H1 (cell line): ENCODE data around the gene HMCN2. TPM values are rescaled to one million over a fixed set of nuclear protein-coding genes. Genes with fewer than 3 reads are reported as not detected.

Source experiments
- CTCF ChIA-PET: fragments of 300-600 bp; sonication (Branson Sonifier 250); formaldehyde crosslinking; loops from one replicate; lab custom pipeline; 2021; ENCODE audit not compliant: partially characterized antibody; lab: Charles Lee
- POLR2A ChIA-PET: fragments of 300-600 bp; sonication (Branson Sonifier 250); formaldehyde crosslinking; loops from one replicate; lab custom pipeline; 2021; ENCODE audit warnings: inconsistent platforms; ENCODE audit not compliant: partially characterized antibody; lab: Charles Lee
- DNase-seq, 2 experiments: peaks; one replicate each; pipeline versions ENCODE4 v3.0.0 to v3.0.0-alpha.2; 2010 to 2022; ENCODE audit warnings: low spot score in 2 of 2, low read depth in 1 of 2, mixed read lengths in 1 of 2
- FAIRE-seq: peaks from 2 replicates; lab custom pipeline; 2011; peaks lifted over from hg19 to GRCh38; lab: Jason Lieb, UNC
- H2AFZ ChIP-seq: 2 replicates; pipeline ENCODE4 v1.8.1; 2012; ENCODE audit warnings: low read length, inconsistent platforms
- H2AK5ac ChIP-seq: 2 replicates; pipeline ENCODE4 v1.6.1; 2013; ENCODE audit warnings: low read depth, low read length
- H2BK120ac ChIP-seq: replicated peaks from 2 replicates; pipeline ENCODE3; 2013; ENCODE audit warnings: low read depth, low read length, inconsistent platforms
- H2BK12ac ChIP-seq: 2 replicates; pipeline ENCODE4 v1.6.1; 2013; ENCODE audit warnings: low read depth, low read length
- H2BK15ac ChIP-seq: 2 replicates; pipeline ENCODE4 v1.6.1; 2013; ENCODE audit warnings: low read length
- H2BK20ac ChIP-seq: 2 replicates; pipeline ENCODE4 v1.6.1; 2013; ENCODE audit warnings: low read length
- H2BK5ac ChIP-seq: 2 replicates; pipeline ENCODE4 v1.6.1; 2013; ENCODE audit warnings: low read depth, low read length
- H3K14ac ChIP-seq: 2 replicates; pipeline ENCODE4 v1.6.1; 2013; ENCODE audit warnings: inconsistent platforms; ENCODE audit not compliant: insufficient read length
- H3K18ac ChIP-seq: 2 replicates; pipeline ENCODE4 v1.6.1; 2013; ENCODE audit warnings: low read length; ENCODE audit errors: extremely low read depth
- H3K23ac ChIP-seq: 2 replicates; pipeline ENCODE4 v1.6.1; 2013; ENCODE audit warnings: inconsistent platforms; ENCODE audit not compliant: insufficient read length
- H3K23me2 ChIP-seq: 2 replicates; pipeline ENCODE4 v1.6.1; 2013; ENCODE audit warnings: low read depth, low read length
- H3K27ac ChIP-seq: 2 replicates; pipeline ENCODE4 v1.6.1; 2011; ENCODE audit warnings: low read depth, low read length, inconsistent platforms
- H3K27me3 ChIP-seq, 4 experiments: replicated peaks in 1 of 4; 1 replicate in 1 of 4; 2 replicates in 3 of 4; pipeline versions ENCODE4 v1.6.1 to v1.8.1; 2011 to 2013; ENCODE audit warnings: low read length in 3 of 4, mild to moderate bottlenecking in 3 of 4, inconsistent platforms in 2 of 4, mixed read lengths in 2 of 4, moderate library complexity in 1 of 4; ENCODE audit not compliant: control insufficient read depth in 3 of 4, insufficient read depth in 3 of 4; ENCODE audit errors: extremely low read depth in 1 of 4
- H3K36me3 ChIP-seq, 4 experiments: 2 replicates each; pipeline versions ENCODE4 v1.6.1 to v1.8.1; 2011 to 2013; ENCODE audit warnings: mild to moderate bottlenecking in 4 of 4, low read length in 3 of 4, moderate library complexity in 2 of 4, control low read depth in 1 of 4, inconsistent platforms in 1 of 4; ENCODE audit not compliant: insufficient read depth in 4 of 4, control insufficient read depth in 2 of 4
- H3K4ac ChIP-seq: replicated peaks from 2 replicates; pipeline ENCODE3; 2013; ENCODE audit warnings: low read length, low read depth, mixed read lengths, inconsistent platforms; ENCODE audit not compliant: insufficient read length
- H3K4me1 ChIP-seq, 4 experiments: replicated peaks in 1 of 4; 1 replicate in 1 of 4; 2 replicates in 3 of 4; pipeline versions ENCODE4 v1.6.1 to v1.8.1; 2011 to 2013; ENCODE audit warnings: low read length in 3 of 4, inconsistent platforms in 2 of 4, mixed read lengths in 1 of 4; ENCODE audit not compliant: insufficient read depth in 4 of 4, control insufficient read depth in 3 of 4
- H3K4me2 ChIP-seq, 2 experiments: 2 replicates each; pipeline versions ENCODE4 v1.6.1 to v1.8.1; 2011 to 2013; ENCODE audit warnings: low read depth in 2 of 2, low read length in 2 of 2, control low read depth in 1 of 2, inconsistent platforms in 1 of 2, mild to moderate bottlenecking in 1 of 2; ENCODE audit not compliant: insufficient read depth in 1 of 2
- H3K4me3 ChIP-seq, 4 experiments: fragments of 200-600, 300-600 bp in 1 of 4; sonication (generic), shearing (Covaris generic), sonication (Bioruptor Twin) in 1 of 4; 2 replicates each; pipeline versions ENCODE4 v1.5.1 to v1.8.1; 2011 to 2016; ENCODE audit warnings: low read length in 4 of 4, low read depth in 3 of 4, control low read depth in 2 of 4, inconsistent platforms in 2 of 4, mild to moderate bottlenecking in 2 of 4, mixed read lengths in 1 of 4, moderate library complexity in 1 of 4; ENCODE audit not compliant: insufficient read depth in 2 of 4; ENCODE audit errors: extremely low read depth in 1 of 4
- H3K56ac ChIP-seq: replicated peaks from 2 replicates; pipeline ENCODE3; 2013; ENCODE audit warnings: low read depth, mild to moderate bottlenecking, mixed read lengths, low read length, inconsistent platforms; ENCODE audit not compliant: insufficient read length
- H3K79me1 ChIP-seq: 2 replicates; pipeline ENCODE4 v1.6.1; 2013; ENCODE audit warnings: low read depth, low read length, control low read depth
- H3K79me2 ChIP-seq, 2 experiments: 2 replicates each; pipeline versions ENCODE4 v1.6.1 to v1.8.1; 2012 to 2013; ENCODE audit warnings: low read length in 2 of 2, mild to moderate bottlenecking in 2 of 2, inconsistent platforms in 1 of 2; ENCODE audit not compliant: insufficient read depth in 2 of 2, control insufficient read depth in 1 of 2
- H3K9ac ChIP-seq, 4 experiments: replicated peaks in 1 of 4; 1 replicate in 1 of 4; 2 replicates in 3 of 4; pipeline versions ENCODE4 v1.6.1 to v1.8.1; 2011 to 2013; ENCODE audit warnings: low read depth in 3 of 4, low read length in 3 of 4, control low read depth in 2 of 4, mild to moderate bottlenecking in 2 of 4, moderate library complexity in 2 of 4, inconsistent platforms in 1 of 4; ENCODE audit errors: extremely low read depth in 1 of 4
- H3K9me3 ChIP-seq, 2 experiments: 2 replicates each; pipeline versions ENCODE4 v1.6.1 to v1.8.1; 2012 to 2013; ENCODE audit warnings: mild to moderate bottlenecking in 2 of 2, moderate library complexity in 2 of 2, control low read depth in 1 of 2, inconsistent platforms in 1 of 2, low read depth in 1 of 2, low read length in 1 of 2, mixed read lengths in 1 of 2; ENCODE audit not compliant: insufficient read depth in 2 of 2
- H4K20me1 ChIP-seq, 2 experiments: replicated peaks in 1 of 2; 2 replicates each; pipeline versions ENCODE3 to v1.8.1; 2011 to 2013; ENCODE audit warnings: inconsistent platforms in 2 of 2, low read length in 2 of 2, mild to moderate bottlenecking in 1 of 2; ENCODE audit not compliant: insufficient read depth in 2 of 2, control insufficient read depth in 1 of 2
- H4K5ac ChIP-seq: 2 replicates; pipeline ENCODE4 v1.6.1; 2013; ENCODE audit warnings: low read length, low read depth, mixed read lengths, inconsistent platforms; ENCODE audit not compliant: insufficient read length
- H4K8ac ChIP-seq: 2 replicates; pipeline ENCODE4 v1.8.0; 2013; ENCODE audit warnings: mild to moderate bottlenecking, moderate library complexity, low read length, inconsistent platforms; ENCODE audit not compliant: insufficient read depth; ENCODE audit errors: extremely low read depth
- H4K91ac ChIP-seq: replicated peaks from 2 replicates; pipeline ENCODE3; 2013; ENCODE audit warnings: low read length, mixed read lengths, inconsistent platforms; ENCODE audit not compliant: insufficient read length
- CBX8 ChIP-seq: fragments of 300-800, 300-1000 bp; sonication (generic); IDR thresholded peaks from 2 replicates; pipeline ENCODE4 v1.7.1; 2016; ENCODE audit warnings: low read depth, low read length, borderline replicate concordance
- MAFK ChIP-seq: IDR thresholded peaks from 2 replicates; pipeline ENCODE4 v1.6.1; 2012; ENCODE audit warnings: low read depth, mild to moderate bottlenecking, improper control_type of control experiment, low read length
- YY1 ChIP-seq: IDR thresholded peaks from 2 replicates; pipeline ENCODE4 v1.6.1; 2011; ENCODE audit warnings: low read depth, mild to moderate bottlenecking, low read length
- WGBS, 2 experiments: shearing (Covaris generic) in 1 of 2; methylation state at CpG; one replicate each; pipeline versions ENCODE4 v1.1.6 to v1.1.7; 2013 to 2015; ENCODE audit warnings: low lambda C conversion rate in 2 of 2, mixed read lengths in 2 of 2, inconsistent platforms in 1 of 2, low coverage in 1 of 2, missing lambda C conversion rate in 1 of 2; ENCODE audit not compliant: insufficient replicate concordance in 2 of 2, insufficient coverage in 1 of 2, insufficient read length in 1 of 2; ENCODE audit errors: extremely low coverage in 1 of 2, missing lambda C conversion rate in 1 of 2; 5-methylcytosine and 5-hydroxymethylcytosine counted together
- polyA plus RNA-seq, 7 experiments: library from polyadenylated mRNA; depleted of rRNA in 3 of 7; stranded (reverse) in 5 of 7; unstranded in 2 of 7; fragments of >200 nt in 5 of 7; fragments of 200-250 nt in 2 of 7; gene quantifications; 1 replicate in 5 of 7; 2 replicates in 1 of 7; 4 replicates in 1 of 7; pipeline versions ENCODE4 v1.2.1 to v1.2.3, GENCODE V29; 2011 to 2013; ENCODE audit warnings: missing spikeins in 2 of 7, mixed read lengths in 2 of 7
- total RNA-seq: library from RNA; stranded (reverse); fragmentation: NEBNext Ultra II Directional; extraction: Animal tissue kit (Norgen Biotek cat#: 25700); gene quantifications from 2 replicates; pipeline ENCODE4 v1.2.1, GENCODE V29; 2021

Gene HMCN2
- total and polyA plus RNA-seq, 2 of the 8 experiments (the other 6 are each of a cell fraction or from before 2014, with no cell fraction given): 5.0 to 9.1 TPM

GRCh38 chr9:130286072-130286770 lies 20.7 kb downstream of the HMCN2 start:
- ChIA-PET POLR2A (no interaction called here), CTCF (interaction anchor here (1.6 to 3.6 kb wide), 3 partner anchors 15 to 43 kb away, joined by 4 to 14 read pairs (median 5); no protein-coding TSS in a partner anchor)
- Histone ChIP-seq H3K14ac (no peak overlapping the region), H3K4me1 (peaks cover 0 to 15% (median 8%) of the 10 kb centered on the region in 4 experiments; a peak in 5 of 7 replicates), H3K23ac (no peak overlapping the region), H3K27me3 (no peaks in the 10 kb centered on the region), H3K23me2 (no peaks in the 10 kb centered on the region), H2BK12ac (no peak overlapping the region), H2BK5ac (no peak overlapping the region), H4K91ac (no peak overlapping the region), H2BK20ac (no peak overlapping the region), H3K27ac (no peak overlapping the region), H3K36me3 (0 out of 8 replicates have a peak, but pooled peaks cover 0 to 3% (median 0%) of the 10 kb centered on the region in 4 experiments), H2AFZ (no peak overlapping the region), H3K4me2 (no peak overlapping the region), H2BK120ac (no peak overlapping the region), H3K79me1 (no peaks in the 10 kb centered on the region), H4K20me1 (no peaks in the 10 kb centered on the region), H4K8ac (no peak overlapping the region), H3K9me3 (no peaks in the 10 kb centered on the region), H3K56ac (no peak overlapping the region), H4K5ac (no peak overlapping the region), H3K4me3 (no peak overlapping the region), H3K18ac (no peak overlapping the region), H3K79me2 (no peaks in the 10 kb centered on the region), H3K9ac (no peak overlapping the region), H2BK15ac (no peak overlapping the region), H3K4ac (no peak overlapping the region), H2AK5ac (no peak overlapping the region)
- WGBS, 2 experiments: 87% methylated on average over 17 of the region's 17 CpGs; no CpG with 5 or more reads in 1 of the 2 experiments
- TF ChIP-seq CBX8: no peak
- no peak for TF ChIP-seq MAFK
- no peak for TF ChIP-seq YY1
- FAIRE-seq: no peak
- no peak for DNase-seq
